Fibroblast of villous mesenchyme (primary cell): ENCODE data around the gene KIAA1217. TPM values are rescaled to one million over a fixed set of nuclear protein-coding genes. Genes with fewer than 3 reads are reported as not detected.

Experiments used
- DNase-seq: peaks from one replicate; pipeline ENCODE4 v3.0.0-alpha.2; 2010; ENCODE audit warnings: low read depth
- H3K4me3 ChIP-seq: 2 replicates; pipeline ENCODE4 v1.5.1; 2011; ENCODE audit warnings: low read depth, mild to moderate bottlenecking, low read length
- CTCF ChIP-seq: IDR thresholded peaks from 2 replicates; pipeline ENCODE4 v1.5.1; 2012; ENCODE audit warnings: low read depth, mild to moderate bottlenecking, low read length; ENCODE audit not compliant: insufficient read depth
- total RNA-seq: library from RNA; depleted of rRNA; stranded (reverse); fragments of >200 nt; gene quantifications from 2 replicates; pipeline ENCODE4 v1.2.3, GENCODE V29; 2012

Gene KIAA1217
- total RNA-seq, 1 donor = 0.86 TPM

GRCh38 chr10:24261627-24262026, 52.7 kb downstream of the KIAA1217 start:
- no peak overlapping the region for H3K4me3 ChIP-seq
- no peak for DNase-seq
- no peak for TF ChIP-seq CTCF

- no peak for TF ChIP-seq CTCF
- no peak overlapping the region for H3K4me3 ChIP-seq
- peak; percentile 8 for DNase-seq
These were observed 54.1 kb downstream of the KIAA1217 start for GRCh38 chr10:24262929-24263590.

GRCh38 chr10:24269476-24269875, 60.5 kb downstream of the KIAA1217 start:
- no peak for TF ChIP-seq CTCF
- no peak overlapping the region for H3K4me3 ChIP-seq
- DNase-seq = no peak

GRCh38 chr10:24272374-24272773, 63.4 kb downstream of the KIAA1217 start:
- no peak for DNase-seq
- TF ChIP-seq CTCF = no peak
- no peak overlapping the region for H3K4me3 ChIP-seq

DNA sequence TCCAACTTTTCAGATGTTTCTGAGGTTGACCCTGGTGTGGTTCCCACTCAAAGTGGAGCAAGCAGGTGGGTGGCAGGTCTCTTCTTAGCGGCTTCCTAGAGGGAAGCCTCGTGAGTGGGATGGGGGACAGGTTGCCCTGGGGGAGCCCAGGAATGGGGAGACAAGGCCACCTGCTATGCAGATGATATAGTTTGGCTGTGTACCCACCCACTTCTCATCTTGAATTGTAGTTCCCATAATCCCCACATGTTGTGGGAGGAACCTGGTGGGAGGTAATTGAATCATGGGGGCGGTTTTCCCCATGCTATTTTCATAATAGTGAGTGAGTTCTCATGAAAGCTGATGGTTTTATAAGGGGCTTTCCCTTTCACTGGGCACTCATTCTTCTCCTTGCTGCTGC, 68.3 kb downstream of the KIAA1217 start:
- no peak overlapping the region for H3K4me3 ChIP-seq
- TF ChIP-seq CTCF = no peak
- no peak for DNase-seq

GRCh38 chr10:24277771-24278170, 68.8 kb downstream of the KIAA1217 start:
- no peak overlapping the region for H3K4me3 ChIP-seq
- no peak for TF ChIP-seq CTCF
- DNase-seq = no peak
